C4-2B (cell line): ENCODE results near the gene INPP5J.

Experiments
- H3K27ac ChIP-seq: fragments of 450-650 bp; 2 replicates; pipeline ENCODE4 v1.5.1; 2017
- CTCF ChIP-seq: fragments of 450-650 bp; conservative IDR thresholded peaks from 2 replicates; pipeline ENCODE4 v1.5.1; 2017; ENCODE audit warnings: mild to moderate bottlenecking
- ZFX ChIP-seq: fragments of 450-650 bp; IDR thresholded peaks from 2 replicates; pipeline ENCODE4 v1.6.1; 2017

The INPP5J gene

GRCh38 chr22:31102441-31103081, 20.2 kb upstream of the INPP5J start:
- H3K27ac ChIP-seq = no peak overlapping the region
- TF ChIP-seq ZFX = no peak
- TF ChIP-seq CTCF = no peak

- no peak for TF ChIP-seq CTCF
- no peak for TF ChIP-seq ZFX
- H3K27ac ChIP-seq = no peak overlapping the region
Observed at GRCh38 chr22:31103111-31103510, 19.7 kb upstream of the INPP5J start.

- H3K27ac ChIP-seq = no peak overlapping the region
- TF ChIP-seq ZFX = no peak
- no peak for TF ChIP-seq CTCF
Observed at GRCh38 chr22:31103899-31104694, 18.7 kb upstream of the INPP5J start.

- no peak overlapping the region for H3K27ac ChIP-seq
- TF ChIP-seq ZFX (no peak), CTCF (no peak)
Observed at GRCh38 chr22:31104869-31105268, 17.9 kb upstream of the INPP5J start.

- peak overlapping the region; percentile 80; the same call in 1 of the 2 replicates for H3K27ac ChIP-seq
- TF ChIP-seq CTCF (no peak), ZFX (no peak)
Observed at GRCh38 chr22:31105282-31105929, 17.4 kb upstream of the INPP5J start.

GRCh38 chr22:31106001-31106571, 16.7 kb upstream of the INPP5J start:
- TF ChIP-seq ZFX = no peak
- no peak for TF ChIP-seq CTCF
- peak overlapping the region; percentile 80 for H3K27ac ChIP-seq

- H3K27ac ChIP-seq = peak overlapping the region; percentile 80
- no peak for TF ChIP-seq ZFX
- TF ChIP-seq CTCF = no peak
Observed at GRCh38 chr22:31106731-31107177, 16.0 kb upstream of the INPP5J start.
